Measurements from ENCODE around the gene CENPT.

CENPT gene

GRCh38 chr16:67820608-67821259, 26.8 kb downstream of the CENPT start:
- in situ Hi-C loops (cut with HindIII; ENCODE audit: low sequenced_read_pairs) = loop anchor here (5.0 kb wide), 4 partner anchors 42 to 103 kb away; partner anchors contain the start of gene GFOD2

DNA sequence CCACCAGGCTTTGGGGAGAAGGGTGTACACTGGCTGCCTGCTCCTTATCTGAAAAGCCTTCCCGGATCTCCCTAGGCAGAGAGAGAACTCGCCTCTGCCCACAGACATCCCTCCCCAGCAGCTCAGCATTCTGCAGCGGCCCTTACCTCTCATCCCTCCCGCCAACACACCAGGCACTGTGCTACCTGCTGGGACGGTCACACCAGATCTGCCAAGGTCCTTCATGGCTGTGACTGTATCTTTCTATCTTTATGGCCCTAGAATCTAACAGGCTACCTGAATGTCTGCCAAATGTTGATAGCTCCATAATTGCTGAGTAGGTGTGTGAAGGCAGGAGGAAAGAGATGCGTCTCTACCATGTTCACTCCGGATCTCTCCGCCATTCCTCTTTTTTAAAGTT, 32.9 kb downstream of the CENPT start:
- in situ Hi-C loops (cut with HindIII; ENCODE audit: low sequenced_read_pairs) = no loop called here

GRCh38 chr16:67811899-67812298, 35.6 kb downstream of the CENPT start:
- in situ Hi-C loops (cut with HindIII; ENCODE audit: low sequenced_read_pairs) = no loop called here

DNA sequence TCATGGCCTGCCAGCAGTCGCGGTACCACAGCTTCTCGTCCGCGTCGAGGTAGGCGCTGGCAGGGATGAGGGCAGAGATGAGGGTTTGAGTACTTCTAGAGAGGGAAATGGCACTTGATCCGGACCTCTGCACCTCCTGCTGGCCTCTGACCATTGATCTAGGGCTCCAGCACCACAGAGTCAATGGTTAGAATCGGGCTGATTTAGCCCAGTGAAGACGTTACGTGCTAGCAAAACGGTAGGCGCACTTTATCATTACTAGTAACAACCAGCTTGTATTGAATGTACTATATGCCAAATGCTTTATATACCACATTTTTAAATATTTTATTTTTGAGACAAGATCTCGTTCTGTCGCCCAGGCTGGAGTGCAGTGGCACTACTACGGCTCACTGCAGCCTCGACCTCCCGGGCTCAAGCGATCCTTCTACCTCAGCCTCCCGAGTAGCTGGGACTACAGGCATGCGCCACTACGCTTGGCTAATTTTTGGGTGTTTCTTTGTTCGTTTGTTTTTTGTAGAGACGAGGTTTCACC, 40.3 kb downstream of the CENPT start:
- in situ Hi-C loops (cut with HindIII; ENCODE audit: low sequenced_read_pairs) = no loop called here

- in situ Hi-C loops (cut with HindIII; ENCODE audit: low sequenced_read_pairs) = no loop called here
These were observed 40.9 kb downstream of the CENPT start, which contains the start of the genes RANBP10 and TSNAXIP1 for GRCh38 chr16:67806428-67807147. Gene RANBP10 (minus strand): TSS chr16:67806560. CDS start chr16:67806536, 24 bp downstream. Gene TSNAXIP1 (plus strand): TSS chr16:67806889. CDS start chr16:67807150, 261 bp downstream.

- in situ Hi-C loops (cut with HindIII; ENCODE audit: low sequenced_read_pairs) = no loop called here
These were observed 41.6 kb downstream of the CENPT start for GRCh38 chr16:67805718-67806427.

DNA sequence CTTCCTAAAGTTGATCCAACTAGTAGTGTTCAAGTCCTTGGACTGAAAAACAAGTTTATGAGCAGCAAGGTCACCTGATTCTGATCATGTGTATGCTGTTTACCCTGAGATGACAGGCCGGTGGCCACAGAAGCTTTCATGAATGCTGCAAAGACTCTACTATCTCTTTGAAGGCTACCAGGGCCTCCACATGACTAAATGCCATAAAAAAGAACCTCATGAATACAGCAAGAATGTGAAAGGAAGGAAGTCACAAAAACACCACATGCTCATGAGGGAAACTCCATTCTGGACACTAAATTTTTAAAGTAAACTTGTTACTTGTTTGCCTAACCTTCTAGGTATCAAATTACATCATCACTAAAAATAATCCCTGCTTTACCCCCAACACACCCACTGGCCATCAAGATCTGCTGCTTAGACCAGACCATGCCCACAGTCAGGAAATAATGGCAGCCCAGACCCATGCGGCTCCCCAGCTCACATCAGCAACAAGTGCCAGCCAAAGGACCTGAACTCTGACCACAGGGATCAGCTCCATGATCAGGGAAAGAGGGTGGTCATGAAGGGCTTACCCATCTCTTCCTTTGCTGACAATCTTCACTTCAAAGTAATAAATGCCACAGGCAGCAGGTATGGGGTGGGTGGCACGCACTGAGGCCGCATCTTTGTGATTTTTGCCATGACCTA, 42.5 kb downstream of the CENPT start:
- in situ Hi-C loops (cut with HindIII; ENCODE audit: low sequenced_read_pairs) = no loop called here

DNA sequence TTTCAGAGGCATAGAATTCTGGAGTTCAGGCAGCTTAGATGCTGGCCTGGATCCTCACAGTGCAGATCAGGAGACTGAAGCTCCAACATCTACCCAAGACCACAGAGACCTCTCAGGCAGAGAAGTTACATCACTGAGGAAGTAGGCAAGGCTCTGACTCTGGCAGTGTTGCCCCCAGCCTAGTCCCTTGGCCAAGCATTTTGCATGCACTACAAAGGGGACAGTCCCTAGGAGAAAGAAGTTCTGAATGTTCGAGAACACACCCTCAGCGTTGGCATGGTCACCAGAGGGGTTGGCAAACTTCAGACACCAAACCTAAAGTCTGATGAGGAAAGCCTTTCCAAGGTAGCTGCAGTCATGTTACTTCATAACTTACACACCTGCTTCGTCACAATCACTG, 43.6 kb downstream of the CENPT start:
- in situ Hi-C loops (cut with HindIII; ENCODE audit: low sequenced_read_pairs) = no loop called here

GRCh38 chr16:67801883-67802282, 45.6 kb downstream of the CENPT start:
- in situ Hi-C loops (cut with HindIII; ENCODE audit: low sequenced_read_pairs) = no loop called here

DNA sequence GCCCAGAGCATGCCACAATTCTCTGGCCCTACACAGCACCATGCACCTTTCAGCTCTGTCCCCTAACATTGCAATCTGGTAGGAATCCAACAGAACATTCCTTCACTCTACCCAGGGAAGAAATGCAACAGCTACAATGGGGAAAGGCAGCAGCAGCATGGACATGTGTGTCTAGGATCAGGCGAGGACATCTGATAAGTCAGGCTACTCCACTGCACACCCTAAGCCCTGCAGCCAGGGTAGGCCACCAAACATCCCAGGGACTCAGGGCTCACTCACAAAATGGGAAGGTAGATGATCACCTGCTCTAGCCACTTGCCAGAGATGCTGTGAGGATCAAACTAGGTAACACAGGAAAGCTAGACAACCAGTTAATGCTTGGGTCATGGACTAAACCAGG, 46.3 kb downstream of the CENPT start:
- in situ Hi-C loops (cut with HindIII; ENCODE audit: low sequenced_read_pairs) = no loop called here

GRCh38 chr16:67800338-67800926, 47.1 kb downstream of the CENPT start:
- in situ Hi-C loops (cut with HindIII; ENCODE audit: low sequenced_read_pairs) = no loop called here

DNA sequence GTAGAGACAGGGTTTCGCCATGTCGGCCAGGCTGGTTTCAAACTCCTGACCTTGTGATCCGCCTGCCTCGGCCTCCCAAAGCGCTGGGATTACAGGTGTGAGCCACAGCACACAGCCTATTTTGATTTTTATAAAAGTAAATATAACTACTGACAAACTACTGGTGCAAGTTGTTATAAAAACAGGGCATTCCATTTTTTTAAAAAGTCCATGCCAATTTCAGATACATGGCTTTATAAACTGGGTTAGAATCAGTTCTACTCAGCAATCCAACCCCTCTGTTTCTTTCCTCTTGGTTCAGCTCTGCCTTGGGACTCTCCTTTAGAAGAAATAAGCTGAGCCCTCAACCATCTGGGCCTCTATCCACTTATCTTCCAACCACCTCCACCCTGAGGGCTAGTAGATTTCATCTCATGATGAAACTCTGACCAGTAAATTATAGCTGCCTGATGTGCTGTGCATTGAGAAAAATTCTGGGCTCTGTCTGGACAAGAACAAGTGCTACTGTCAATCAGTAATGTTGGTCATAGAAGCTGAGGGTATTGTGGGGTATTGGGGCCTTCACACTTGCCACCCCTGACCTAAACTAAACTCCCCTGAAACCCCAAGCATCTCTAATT, 51.3 kb downstream of the CENPT start:
- in situ Hi-C loops (cut with HindIII; ENCODE audit: low sequenced_read_pairs) = no loop called here

DNA sequence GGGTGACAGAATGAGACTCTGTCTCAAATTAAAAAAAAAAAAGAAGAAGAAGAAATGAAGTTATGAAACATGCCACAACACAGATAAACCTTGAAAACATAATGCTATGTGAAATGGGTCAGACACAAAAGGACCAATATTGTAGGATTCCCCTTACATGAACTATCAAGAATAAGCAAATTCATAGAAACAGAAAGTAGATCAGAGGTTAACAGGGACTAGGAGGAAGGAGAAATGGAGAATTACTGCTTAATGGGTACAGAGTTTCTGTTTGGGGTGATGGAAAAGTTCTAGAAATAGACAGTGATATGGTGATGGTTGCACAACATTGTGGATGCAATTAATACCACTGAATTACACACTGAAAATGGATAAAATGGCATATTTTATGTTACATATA, 57.4 kb downstream of the CENPT start:
- in situ Hi-C loops (cut with HindIII; ENCODE audit: low sequenced_read_pairs) = no loop called here

- in situ Hi-C loops (cut with HindIII; ENCODE audit: low sequenced_read_pairs) = no loop called here
These were observed 61.0 kb downstream of the CENPT start for GRCh38 chr16:67786491-67786890.

DNA sequence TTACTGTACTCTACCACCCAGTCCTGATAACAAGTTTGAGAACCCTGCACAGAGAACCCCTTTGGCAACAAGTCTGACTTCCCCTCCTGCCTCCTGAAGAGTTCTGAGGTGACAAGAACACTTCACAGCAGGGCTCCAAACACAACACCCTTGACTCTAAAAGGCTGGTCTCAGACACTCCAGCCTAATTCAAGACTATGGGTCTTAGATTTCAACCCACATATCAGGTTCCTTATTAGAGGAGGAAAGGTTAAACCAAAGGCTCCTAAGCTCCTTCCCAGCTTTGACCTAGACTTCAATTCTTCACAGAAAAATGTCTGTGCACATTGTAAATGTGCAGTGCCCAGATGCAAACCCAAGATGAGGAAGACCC, 64.2 kb downstream of the CENPT start:
- in situ Hi-C loops (cut with HindIII; ENCODE audit: low sequenced_read_pairs) = no loop called here

DNA sequence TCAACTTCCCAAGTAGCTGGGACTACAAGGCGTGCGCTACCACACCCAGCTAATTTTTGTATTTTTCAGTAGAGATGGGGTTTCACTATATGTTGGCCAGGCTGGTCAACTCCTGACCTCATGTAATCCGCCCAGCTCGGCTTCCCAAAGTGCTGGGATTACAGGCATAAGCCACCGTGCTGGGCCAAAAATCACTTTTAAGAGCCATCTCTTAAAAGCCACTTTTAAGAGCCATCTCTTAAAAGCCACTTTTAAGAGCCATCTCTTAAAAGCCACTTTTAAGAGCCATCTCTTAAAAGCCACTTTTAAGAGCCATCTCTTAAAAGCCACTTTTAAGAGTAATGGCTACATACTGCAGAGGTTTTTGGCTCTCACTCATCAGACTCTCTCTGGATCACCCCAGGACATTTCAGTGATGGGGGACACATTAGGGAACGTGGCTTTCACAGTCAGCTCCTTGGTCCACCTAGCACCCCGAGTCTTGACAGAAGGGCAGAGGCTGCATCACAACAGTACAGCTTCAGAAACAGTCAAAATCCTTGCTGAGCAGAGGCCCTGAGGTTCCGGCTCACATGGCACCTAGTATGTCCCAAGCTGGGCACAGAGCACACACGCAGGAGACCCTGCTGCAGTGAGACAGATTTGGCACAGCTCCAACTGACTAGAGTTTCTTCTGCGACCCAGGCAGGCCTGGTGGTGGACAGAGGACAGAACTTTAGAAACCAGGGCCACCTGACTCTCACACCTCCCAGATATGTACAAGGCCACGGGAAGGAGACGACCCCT, 64.7 kb downstream of the CENPT start:
- in situ Hi-C loops (cut with HindIII; ENCODE audit: low sequenced_read_pairs) = no loop called here

GRCh38 chr16:67781565-67781921, 66.0 kb downstream of the CENPT start:
- in situ Hi-C loops (cut with HindIII; ENCODE audit: low sequenced_read_pairs) = no loop called here

DNA sequence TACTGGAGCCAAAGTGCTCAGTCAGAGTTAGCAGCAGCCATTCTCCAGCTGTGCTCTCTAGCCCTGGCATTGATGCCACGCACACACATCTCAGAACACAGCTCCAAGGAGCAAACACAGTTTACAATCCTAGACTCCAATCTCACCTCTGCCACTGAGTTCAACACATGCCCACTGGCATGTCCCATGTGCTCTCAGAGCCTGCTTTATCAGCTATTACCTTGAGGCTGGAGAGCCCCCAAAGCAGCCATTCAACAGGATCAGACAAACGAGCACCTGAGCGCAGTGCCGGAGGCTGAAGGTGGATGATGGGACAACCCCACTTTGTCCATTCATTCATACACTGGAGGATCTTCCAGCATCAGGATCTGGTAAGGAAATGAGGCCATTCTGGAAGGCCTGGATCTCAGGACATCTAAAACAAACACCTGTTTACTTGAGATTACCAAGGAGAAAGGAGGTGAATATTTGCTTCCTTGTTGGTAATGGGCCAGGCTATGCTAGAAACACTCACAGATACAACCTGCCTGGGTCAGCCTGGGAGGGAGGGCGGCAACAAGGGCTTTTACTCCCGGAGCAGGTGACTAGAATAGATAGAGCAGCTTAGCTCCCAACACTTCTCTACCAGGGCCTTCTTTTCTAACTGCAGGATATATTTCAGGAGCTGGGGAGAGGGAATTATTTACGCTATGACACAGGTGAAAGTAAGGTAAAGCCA, 66.5 kb downstream of the CENPT start:
- in situ Hi-C loops (cut with HindIII; ENCODE audit: low sequenced_read_pairs) = no loop called here
